GM12875 (cell line): ENCODE results near the gene LRRC28.

Experiments
- H3K4me3 ChIP-seq: one replicate; pipeline ENCODE4 v1.5.1; 2011; ENCODE audit warnings: low read depth, low read length, control low read depth
- CTCF ChIP-seq: IDR thresholded peaks from 2 replicates; pipeline ENCODE4 v1.5.1; 2011; ENCODE audit warnings: low read depth, mild to moderate bottlenecking, control low read depth, inconsistent platforms, low read length, moderate library complexity, borderline replicate concordance; ENCODE audit not compliant: insufficient read depth

Gene LRRC28

GRCh38 chr15:99427668-99428361, 176.5 kb downstream of the LRRC28 start:
- no peak for TF ChIP-seq CTCF
- no peak overlapping the region for H3K4me3 ChIP-seq

GRCh38 chr15:99429681-99430081, 178.4 kb downstream of the LRRC28 start:
- no peak overlapping the region for H3K4me3 ChIP-seq
- no peak for TF ChIP-seq CTCF

GRCh38 chr15:99430881-99431401, 179.7 kb downstream of the LRRC28 start:
- no peak for TF ChIP-seq CTCF
- H3K4me3 ChIP-seq: no peak overlapping the region

- TF ChIP-seq CTCF: no peak
- no peak overlapping the region for H3K4me3 ChIP-seq
Measured at GRCh38 chr15:99431661-99432091, 180.4 kb downstream of the LRRC28 start.

- no peak overlapping the region for H3K4me3 ChIP-seq
- no peak for TF ChIP-seq CTCF
Measured at GRCh38 chr15:99432271-99433025, 181.2 kb downstream of the LRRC28 start.

- H3K4me3 ChIP-seq: no peak overlapping the region
- no peak for TF ChIP-seq CTCF
Measured at GRCh38 chr15:99433026-99433756, 181.9 kb downstream of the LRRC28 start.
